ENCODE measurements around the gene MTCH1. TPM values are rescaled to one million over a fixed set of nuclear protein-coding genes. Genes with fewer than 3 reads are reported as not detected.

MTCH1 gene
- total and polyA plus RNA-seq, 9 of the 15 experiments (the other 6 are each of a cell fraction or from before 2014, with no cell fraction given) = 7.9 to 161 (median 118) TPM

DNA sequence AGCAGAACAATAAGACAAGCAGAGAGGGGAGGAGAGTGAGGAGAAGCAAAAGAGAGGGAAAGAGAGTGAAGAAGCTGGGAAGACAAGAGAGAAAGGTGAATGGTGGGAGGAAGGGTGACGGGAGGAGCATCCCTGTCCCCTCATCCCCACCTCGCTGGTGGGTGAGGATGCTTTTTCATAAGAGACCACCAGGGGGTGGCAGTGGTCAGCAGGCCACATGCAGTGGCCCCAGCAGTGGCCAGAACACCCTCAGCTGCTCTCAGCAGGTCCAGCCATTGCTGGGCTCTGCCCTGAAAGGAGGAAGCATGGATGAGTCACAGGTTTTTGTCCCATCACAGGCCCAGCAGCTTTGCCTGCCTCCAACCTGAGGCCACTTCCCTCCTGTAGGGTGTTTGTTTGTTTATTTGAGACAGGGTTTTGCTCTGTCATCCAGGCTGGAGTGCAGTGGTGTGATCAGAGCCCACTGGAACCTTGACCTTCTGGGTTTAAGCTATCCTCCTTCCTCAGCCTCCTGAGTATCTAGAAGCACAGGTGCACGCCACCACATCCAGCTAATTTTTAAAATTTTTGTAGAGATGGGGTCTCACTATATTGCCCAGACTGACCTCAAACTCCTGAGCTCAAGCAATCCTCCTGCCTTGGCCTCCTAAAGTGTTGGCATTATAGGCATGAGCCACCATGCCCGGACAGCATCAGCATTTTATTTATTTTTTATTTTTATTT is 43.4 kb upstream of the MTCH1 start (continued):
- TF ChIP-seq, protein P1, sequence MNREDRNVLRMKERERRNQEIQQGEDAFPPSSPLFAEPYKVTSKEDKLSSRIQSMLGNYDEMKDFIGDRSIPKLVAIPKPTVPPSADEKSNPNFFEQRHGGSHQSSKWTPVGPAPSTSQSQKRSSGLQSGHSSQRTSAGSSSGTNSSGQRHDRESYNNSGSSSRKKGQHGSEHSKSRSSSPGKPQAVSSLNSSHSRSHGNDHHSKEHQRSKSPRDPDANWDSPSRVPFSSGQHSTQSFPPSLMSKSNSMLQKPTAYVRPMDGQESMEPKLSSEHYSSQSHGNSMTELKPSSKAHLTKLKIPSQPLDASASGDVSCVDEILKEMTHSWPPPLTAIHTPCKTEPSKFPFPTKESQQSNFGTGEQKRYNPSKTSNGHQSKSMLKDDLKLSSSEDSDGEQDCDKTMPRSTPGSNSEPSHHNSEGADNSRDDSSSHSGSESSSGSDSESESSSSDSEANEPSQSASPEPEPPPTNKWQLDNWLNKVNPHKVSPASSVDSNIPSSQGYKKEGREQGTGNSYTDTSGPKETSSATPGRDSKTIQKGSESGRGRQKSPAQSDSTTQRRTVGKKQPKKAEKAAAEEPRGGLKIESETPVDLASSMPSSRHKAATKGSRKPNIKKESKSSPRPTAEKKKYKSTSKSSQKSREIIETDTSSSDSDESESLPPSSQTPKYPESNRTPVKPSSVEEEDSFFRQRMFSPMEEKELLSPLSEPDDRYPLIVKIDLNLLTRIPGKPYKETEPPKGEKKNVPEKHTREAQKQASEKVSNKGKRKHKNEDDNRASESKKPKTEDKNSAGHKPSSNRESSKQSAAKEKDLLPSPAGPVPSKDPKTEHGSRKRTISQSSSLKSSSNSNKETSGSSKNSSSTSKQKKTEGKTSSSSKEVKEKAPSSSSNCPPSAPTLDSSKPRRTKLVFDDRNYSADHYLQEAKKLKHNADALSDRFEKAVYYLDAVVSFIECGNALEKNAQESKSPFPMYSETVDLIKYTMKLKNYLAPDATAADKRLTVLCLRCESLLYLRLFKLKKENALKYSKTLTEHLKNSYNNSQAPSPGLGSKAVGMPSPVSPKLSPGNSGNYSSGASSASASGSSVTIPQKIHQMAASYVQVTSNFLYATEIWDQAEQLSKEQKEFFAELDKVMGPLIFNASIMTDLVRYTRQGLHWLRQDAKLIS (CRISPR knock-in tag; IDR thresholded peaks at IDR 0.05) = peak; percentile 93
- TF ChIP-seq POLR2H (tag; IDR thresholded peaks at IDR 0.05; ENCODE audit: low read depth) (no peak), CREB1 (IDR thresholded peaks at IDR 0.05) (no peak), CREB1 (CRISPR knock-in tag; IDR thresholded peaks at IDR 0.05) (peak; percentile 64; the same call in 1 of the 2 replicates), TOE1 (IDR thresholded peaks at IDR 0.05; ENCODE audit: borderline replicate concordance) (peak; percentile 78), TOE1 (CRISPR knock-in tag; IDR thresholded peaks at IDR 0.05; ENCODE audit: borderline replicate concordance, low read depth) (no peak), MCM3 (IDR thresholded peaks at IDR 0.05) (no peak), BMI1 (IDR thresholded peaks at IDR 0.05; ENCODE audit: low read length) (no peak), PHF20 (IDR thresholded peaks at IDR 0.05; ENCODE audit: partially characterized antibody) (no peak), CHD4 (IDR thresholded peaks at IDR 0.05; ENCODE audit: insufficient read depth, insufficient replicate concordance, low read depth, low read length, poor library complexity, severe bottlenecking) (peak; percentile 38), PML (IDR thresholded peaks at IDR 0.05; ENCODE audit: low read length) (no peak)
- TF ChIP-seq, protein P2, sequence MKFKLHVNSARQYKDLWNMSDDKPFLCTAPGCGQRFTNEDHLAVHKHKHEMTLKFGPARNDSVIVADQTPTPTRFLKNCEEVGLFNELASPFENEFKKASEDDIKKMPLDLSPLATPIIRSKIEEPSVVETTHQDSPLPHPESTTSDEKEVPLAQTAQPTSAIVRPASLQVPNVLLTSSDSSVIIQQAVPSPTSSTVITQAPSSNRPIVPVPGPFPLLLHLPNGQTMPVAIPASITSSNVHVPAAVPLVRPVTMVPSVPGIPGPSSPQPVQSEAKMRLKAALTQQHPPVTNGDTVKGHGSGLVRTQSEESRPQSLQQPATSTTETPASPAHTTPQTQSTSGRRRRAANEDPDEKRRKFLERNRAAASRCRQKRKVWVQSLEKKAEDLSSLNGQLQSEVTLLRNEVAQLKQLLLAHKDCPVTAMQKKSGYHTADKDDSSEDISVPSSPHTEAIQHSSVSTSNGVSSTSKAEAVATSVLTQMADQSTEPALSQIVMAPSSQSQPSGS (CRISPR knock-in tag; IDR thresholded peaks at IDR 0.05) = no peak
- TF ChIP-seq, protein P3, sequence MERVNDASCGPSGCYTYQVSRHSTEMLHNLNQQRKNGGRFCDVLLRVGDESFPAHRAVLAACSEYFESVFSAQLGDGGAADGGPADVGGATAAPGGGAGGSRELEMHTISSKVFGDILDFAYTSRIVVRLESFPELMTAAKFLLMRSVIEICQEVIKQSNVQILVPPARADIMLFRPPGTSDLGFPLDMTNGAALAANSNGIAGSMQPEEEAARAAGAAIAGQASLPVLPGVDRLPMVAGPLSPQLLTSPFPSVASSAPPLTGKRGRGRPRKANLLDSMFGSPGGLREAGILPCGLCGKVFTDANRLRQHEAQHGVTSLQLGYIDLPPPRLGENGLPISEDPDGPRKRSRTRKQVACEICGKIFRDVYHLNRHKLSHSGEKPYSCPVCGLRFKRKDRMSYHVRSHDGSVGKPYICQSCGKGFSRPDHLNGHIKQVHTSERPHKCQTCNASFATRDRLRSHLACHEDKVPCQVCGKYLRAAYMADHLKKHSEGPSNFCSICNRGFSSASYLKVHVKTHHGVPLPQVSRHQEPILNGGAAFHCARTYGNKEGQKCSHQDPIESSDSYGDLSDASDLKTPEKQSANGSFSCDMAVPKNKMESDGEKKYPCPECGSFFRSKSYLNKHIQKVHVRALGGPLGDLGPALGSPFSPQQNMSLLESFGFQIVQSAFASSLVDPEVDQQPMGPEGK (CRISPR knock-in tag; IDR thresholded peaks at IDR 0.05; ENCODE audit: borderline replicate concordance) = no peak
